Ascending aorta (tissue), 2 donors: ENCODE results near the gene DPYSL3. TPM values are rescaled to one million over a fixed set of nuclear protein-coding genes. Genes with fewer than 3 reads are reported as not detected.

Source experiments
- DNase-seq, 2 donors: peaks; one replicate each; pipeline ENCODE4 v3.0.0-alpha.2; 2019; ENCODE audit warnings: low spot score in 2 of 2
- H3K27ac ChIP-seq, 2 donors: fragments of 200-600 bp; sonication (generic); one replicate each; pipeline ENCODE4 v1.5.1; 2016 to 2017; ENCODE audit warnings: mild to moderate bottlenecking in 1 of 2
- H3K27me3 ChIP-seq: fragments of 200-600 bp; sonication (generic); one replicate; pipeline ENCODE4 v1.5.1; 2017
- H3K36me3 ChIP-seq, 2 donors: fragments of 200-600 bp; sonication (generic); one replicate each; pipeline ENCODE4 v1.5.1; 2016
- H3K4me1 ChIP-seq, 2 donors: fragments of 200-600 bp; sonication (generic); one replicate each; pipeline ENCODE4 v1.5.1; 2016 to 2017; ENCODE audit warnings: mild to moderate bottlenecking in 1 of 2
- H3K4me3 ChIP-seq, 2 donors: fragments of 200-600 bp; sonication (generic); one replicate each; pipeline ENCODE4 v1.5.1; 2016 to 2017; ENCODE audit warnings: mild to moderate bottlenecking in 1 of 2
- H3K9me3 ChIP-seq, 2 donors: fragments of 200-600 bp; sonication (generic); one replicate each; pipeline ENCODE4 v1.5.1; 2016
- intact Hi-C: fragments of 100-400 bp; cut with DNase I; formaldehyde crosslinking; loops from one replicate; pipeline ENCODE4 v1.15.1; 2023
- total RNA-seq: library from RNA; depleted of rRNA; stranded (reverse); fragments of >200 nt; gene quantifications from one replicate; pipeline ENCODE4 v1.1.0, GENCODE V29; 2016
- TF ChIP-seq, protein P1 (sequence below), 3 experiments: fragments of 200-600 bp in 2 of 3; fragments of 450-650 bp in 1 of 3; sonication (generic) in 2 of 3; IDR thresholded peaks; one replicate each; pipeline ENCODE4 v1.5.1; 2016 to 2019; ENCODE audit warnings: antibody characterized with exemption in 3 of 3, mild to moderate bottlenecking in 1 of 3, moderate library complexity in 1 of 3

DPYSL3 gene
- total RNA-seq, 1 donor from 2014 or later = 110 TPM

DNA sequence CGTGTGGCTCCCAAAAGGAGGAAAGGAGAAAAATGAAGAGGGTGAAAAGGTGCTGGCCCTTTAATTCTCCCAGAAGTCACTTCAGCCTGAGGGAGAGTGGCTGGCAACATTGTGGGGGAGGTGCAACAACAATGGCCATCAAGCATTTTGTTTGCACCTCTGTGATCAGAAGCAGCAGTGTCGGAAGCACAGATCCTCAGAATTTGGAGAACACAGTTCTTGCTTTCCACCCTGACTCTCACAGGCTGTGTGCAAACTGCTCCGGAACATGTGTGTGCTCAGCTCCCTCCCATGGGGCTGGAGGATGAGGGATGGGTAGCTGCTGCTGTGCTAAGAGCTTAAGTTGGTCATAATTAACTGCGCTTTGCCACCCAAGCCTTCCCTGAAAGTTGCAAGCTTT lies 127.1 kb downstream of the DPYSL3 start:
- Histone ChIP-seq H3K36me3 (no peaks in the 10 kb centered on the region), H3K27ac (peak overlapping the region; percentile 43 to 57), H3K4me1 (peaks cover 0 to 4% of the 10 kb centered on the region in 2 donors), H3K4me3 (peak overlapping the region; percentile 14 to 58), H3K27me3 (no peaks in the 10 kb centered on the region), H3K9me3 (no peaks in the 10 kb centered on the region)
- no peak for DNase-seq
- TF ChIP-seq, protein P1, sequence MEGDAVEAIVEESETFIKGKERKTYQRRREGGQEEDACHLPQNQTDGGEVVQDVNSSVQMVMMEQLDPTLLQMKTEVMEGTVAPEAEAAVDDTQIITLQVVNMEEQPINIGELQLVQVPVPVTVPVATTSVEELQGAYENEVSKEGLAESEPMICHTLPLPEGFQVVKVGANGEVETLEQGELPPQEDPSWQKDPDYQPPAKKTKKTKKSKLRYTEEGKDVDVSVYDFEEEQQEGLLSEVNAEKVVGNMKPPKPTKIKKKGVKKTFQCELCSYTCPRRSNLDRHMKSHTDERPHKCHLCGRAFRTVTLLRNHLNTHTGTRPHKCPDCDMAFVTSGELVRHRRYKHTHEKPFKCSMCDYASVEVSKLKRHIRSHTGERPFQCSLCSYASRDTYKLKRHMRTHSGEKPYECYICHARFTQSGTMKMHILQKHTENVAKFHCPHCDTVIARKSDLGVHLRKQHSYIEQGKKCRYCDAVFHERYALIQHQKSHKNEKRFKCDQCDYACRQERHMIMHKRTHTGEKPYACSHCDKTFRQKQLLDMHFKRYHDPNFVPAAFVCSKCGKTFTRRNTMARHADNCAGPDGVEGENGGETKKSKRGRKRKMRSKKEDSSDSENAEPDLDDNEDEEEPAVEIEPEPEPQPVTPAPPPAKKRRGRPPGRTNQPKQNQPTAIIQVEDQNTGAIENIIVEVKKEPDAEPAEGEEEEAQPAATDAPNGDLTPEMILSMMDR (IDR thresholded peaks at IDR 0.05) = no peak
- intact Hi-C loops = no loop called here

DNA sequence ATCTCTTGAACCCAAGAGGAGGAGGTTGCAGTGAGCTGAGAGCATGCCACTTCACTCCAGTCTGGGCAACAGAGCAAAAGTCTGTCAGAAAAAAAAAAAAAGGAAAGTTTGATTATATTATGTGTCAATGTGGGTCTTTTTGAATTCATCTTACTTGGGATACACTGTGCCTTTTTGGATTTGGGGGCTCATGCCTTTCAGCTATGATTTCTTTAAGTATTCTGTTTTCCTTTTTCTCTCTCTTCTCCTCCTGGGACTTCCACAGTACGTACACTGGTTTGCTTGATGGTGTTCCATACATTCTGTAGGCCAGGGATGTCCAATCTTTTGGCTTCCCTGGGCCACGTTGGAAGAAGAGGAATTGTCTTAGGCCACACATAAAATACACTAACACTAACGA lies 128.3 kb downstream of the DPYSL3 start:
- no peak overlapping the region for H3K4me3 ChIP-seq
- H3K9me3 ChIP-seq = no peaks in the 10 kb centered on the region
- TF ChIP-seq, protein P1 (IDR thresholded peaks at IDR 0.05) = no peak
- H3K27ac ChIP-seq = no peak overlapping the region
- H3K36me3 ChIP-seq = no peaks in the 10 kb centered on the region
- no peak for DNase-seq
- intact Hi-C loops = no loop called here
- H3K4me1 ChIP-seq = peaks cover 0 to 4% of the 10 kb centered on the region in 2 donors
- H3K27me3 ChIP-seq = no peaks in the 10 kb centered on the region

DNA sequence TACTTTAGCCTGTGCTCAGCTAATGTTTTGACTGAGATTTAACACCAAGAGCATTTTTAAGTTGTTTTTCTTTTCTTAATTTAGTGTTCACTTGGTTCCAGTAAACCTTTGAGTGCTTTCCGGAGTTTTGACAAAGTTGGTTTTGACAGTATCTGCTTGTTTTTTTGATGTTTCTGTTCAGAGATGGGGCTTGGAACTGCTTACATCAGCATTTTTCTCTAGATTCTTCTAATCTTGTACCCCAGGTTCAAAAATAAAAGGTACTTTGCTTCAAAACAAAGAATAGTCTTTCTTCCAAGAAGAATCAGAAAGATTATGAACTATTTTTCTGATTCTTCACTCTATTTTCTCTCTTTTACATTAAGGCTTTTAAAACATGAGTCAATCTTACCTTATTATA lies 132.2 kb downstream of the DPYSL3 start:
- Histone ChIP-seq H3K36me3 (no peaks in the 10 kb centered on the region), H3K27ac (no peak overlapping the region), H3K4me3 (no peak overlapping the region), H3K27me3 (no peaks in the 10 kb centered on the region), H3K4me1 (peaks cover 0 to 4% of the 10 kb centered on the region in 2 donors), H3K9me3 (no peaks in the 10 kb centered on the region)
- TF ChIP-seq, protein P1 (IDR thresholded peaks at IDR 0.05) = no peak
- intact Hi-C loops = loop anchor here (5.0 kb wide), 2 partner anchors 130 to 200 kb away; no protein-coding TSS in a partner anchor
- DNase-seq = no peak

DNA sequence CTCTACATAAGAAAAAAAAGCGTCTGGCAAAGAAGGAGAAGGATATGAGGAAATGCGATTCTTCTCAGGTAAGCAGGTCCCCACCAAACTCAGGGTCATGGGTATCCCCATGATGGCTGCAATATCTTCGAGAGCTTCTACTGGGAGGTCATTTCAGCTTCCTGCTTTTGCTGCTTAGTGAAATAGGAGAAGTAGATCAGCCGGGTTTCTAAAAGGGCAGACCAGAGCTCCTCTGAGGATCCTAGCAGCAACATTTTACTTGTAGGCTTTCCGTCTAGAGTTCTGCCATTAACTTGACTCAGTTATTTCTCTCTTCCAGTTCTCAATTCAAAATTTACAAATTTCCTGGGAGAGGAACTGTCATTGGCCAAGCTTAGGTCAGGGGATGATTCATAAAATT lies 134.7 kb downstream of the DPYSL3 start:
- no peaks in the 10 kb centered on the region for H3K36me3 ChIP-seq
- H3K4me3 ChIP-seq = no peak overlapping the region
- intact Hi-C loops = loop anchor here (5.0 kb wide), 2 partner anchors 132 to 202 kb away; no protein-coding TSS in a partner anchor
- no peaks in the 10 kb centered on the region for H3K9me3 ChIP-seq
- H3K27ac ChIP-seq = no peak overlapping the region
- no peaks in the 10 kb centered on the region for H3K4me1 ChIP-seq
- H3K27me3 ChIP-seq = no peaks in the 10 kb centered on the region
- no peak for DNase-seq
- TF ChIP-seq, protein P1 (IDR thresholded peaks at IDR 0.05) = no peak

DNA sequence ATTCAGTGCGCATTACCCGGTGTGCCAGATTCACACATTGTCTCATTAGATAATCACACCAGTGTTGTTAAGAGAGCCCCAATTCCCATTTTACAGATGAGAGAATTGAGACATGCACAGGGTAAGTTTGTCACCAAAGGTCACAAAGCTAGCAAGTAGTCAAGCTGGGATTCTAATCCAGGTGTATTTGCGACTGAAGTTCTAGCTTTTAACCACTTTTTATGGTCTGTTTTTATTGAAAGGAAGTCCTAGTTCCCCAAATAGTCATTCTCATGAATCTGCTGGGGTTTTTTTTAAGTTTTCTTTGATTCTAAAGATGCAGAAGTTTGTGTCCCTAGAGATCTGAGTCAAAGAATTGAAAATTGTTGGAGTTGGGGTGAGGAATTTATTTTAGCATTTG lies 136.5 kb downstream of the DPYSL3 start:
- TF ChIP-seq, protein P1 (IDR thresholded peaks at IDR 0.05) = no peak
- no peaks in the 10 kb centered on the region for H3K36me3 ChIP-seq
- no peak for DNase-seq
- no peaks in the 10 kb centered on the region for H3K27me3 ChIP-seq
- intact Hi-C loops = no loop called here
- H3K4me3 ChIP-seq = no peak overlapping the region
- no peaks in the 10 kb centered on the region for H3K4me1 ChIP-seq
- H3K9me3 ChIP-seq = no peaks in the 10 kb centered on the region
- no peak overlapping the region for H3K27ac ChIP-seq

DNA sequence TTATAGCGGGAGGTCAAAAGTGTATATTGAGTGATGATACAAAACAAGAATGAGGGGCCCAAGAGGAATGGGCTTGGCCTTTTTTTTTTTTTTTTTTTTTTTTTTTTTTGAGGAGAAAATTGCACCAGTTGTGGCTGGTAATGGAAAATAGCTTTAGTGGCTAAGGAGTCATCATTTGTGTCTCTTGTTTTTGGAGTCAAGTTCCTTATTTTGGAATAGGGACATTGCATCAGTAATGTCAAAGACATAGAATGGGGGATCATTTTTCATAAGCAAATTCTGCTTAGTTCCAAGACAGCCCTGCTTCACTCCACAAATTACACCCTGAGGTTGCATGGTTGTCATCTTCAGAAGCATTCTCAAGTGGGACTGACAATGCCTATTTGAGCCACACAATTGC lies 137.7 kb downstream of the DPYSL3 start:
- intact Hi-C loops = no loop called here

More for the DNA sequence above, 137.7 kb downstream of the DPYSL3 start:
- Histone ChIP-seq H3K27me3 (no peaks in the 10 kb centered on the region), H3K27ac (no peak overlapping the region), H3K36me3 (no peaks in the 10 kb centered on the region), H3K9me3 (no peaks in the 10 kb centered on the region), H3K4me1 (no peaks in the 10 kb centered on the region), H3K4me3 (no peak overlapping the region)
- no peak for DNase-seq
- TF ChIP-seq, protein P1 (IDR thresholded peaks at IDR 0.05) = no peak
